ENCODE measurements around the gene STX4.

Gene STX4
- long read RNA-seq, donor 1, transcript STX4-201 (11 exons, 1,481 nt), result major isoform, 8 of 26 reads
- long read RNA-seq, donor 1, partial matches to known transcripts, result 14 of 26 reads
- long read RNA-seq, donor 1, other reads (novel, unspliced or antisense), result 0 of 26 reads
- long read RNA-seq, donor 2, partial matches to known transcripts, result 0 of 8 reads
- long read RNA-seq, donor 2, other reads (novel, unspliced or antisense), result 0 of 8 reads
- long read RNA-seq, donor 3, partial matches to known transcripts, result 0 of 5 reads
- long read RNA-seq, donor 3, other reads (novel, unspliced or antisense), result 0 of 5 reads
- long read RNA-seq, donor 4, transcript STX4-201 (11 exons, 1,481 nt), result major isoform, 8 of 28 reads
- long read RNA-seq, donor 4, partial matches to known transcripts, result 13 of 28 reads
- long read RNA-seq, donor 4, other reads (novel, unspliced or antisense), result 0 of 28 reads
- long read RNA-seq, donor 5, transcript STX4-201 (11 exons, 1,481 nt), result major isoform, 9 of 22 reads
- long read RNA-seq, donor 5, partial matches to known transcripts, result 5 of 22 reads
- long read RNA-seq, donor 5, other reads (novel, unspliced or antisense), result 0 of 22 reads
- long read RNA-seq, donor 6, partial matches to known transcripts, result 10 of 17 reads
- long read RNA-seq, donor 6, other reads (novel, unspliced or antisense), result 0 of 17 reads
- long read RNA-seq, donor 7, result 0 reads
- long read RNA-seq, donor 8, transcript STX4-201 (11 exons, 1,481 nt), result major isoform, 9 of 18 reads
- long read RNA-seq, donor 8, partial matches to known transcripts, result 5 of 18 reads
- long read RNA-seq, donor 8, other reads (novel, unspliced or antisense), result 0 of 18 reads

DNA sequence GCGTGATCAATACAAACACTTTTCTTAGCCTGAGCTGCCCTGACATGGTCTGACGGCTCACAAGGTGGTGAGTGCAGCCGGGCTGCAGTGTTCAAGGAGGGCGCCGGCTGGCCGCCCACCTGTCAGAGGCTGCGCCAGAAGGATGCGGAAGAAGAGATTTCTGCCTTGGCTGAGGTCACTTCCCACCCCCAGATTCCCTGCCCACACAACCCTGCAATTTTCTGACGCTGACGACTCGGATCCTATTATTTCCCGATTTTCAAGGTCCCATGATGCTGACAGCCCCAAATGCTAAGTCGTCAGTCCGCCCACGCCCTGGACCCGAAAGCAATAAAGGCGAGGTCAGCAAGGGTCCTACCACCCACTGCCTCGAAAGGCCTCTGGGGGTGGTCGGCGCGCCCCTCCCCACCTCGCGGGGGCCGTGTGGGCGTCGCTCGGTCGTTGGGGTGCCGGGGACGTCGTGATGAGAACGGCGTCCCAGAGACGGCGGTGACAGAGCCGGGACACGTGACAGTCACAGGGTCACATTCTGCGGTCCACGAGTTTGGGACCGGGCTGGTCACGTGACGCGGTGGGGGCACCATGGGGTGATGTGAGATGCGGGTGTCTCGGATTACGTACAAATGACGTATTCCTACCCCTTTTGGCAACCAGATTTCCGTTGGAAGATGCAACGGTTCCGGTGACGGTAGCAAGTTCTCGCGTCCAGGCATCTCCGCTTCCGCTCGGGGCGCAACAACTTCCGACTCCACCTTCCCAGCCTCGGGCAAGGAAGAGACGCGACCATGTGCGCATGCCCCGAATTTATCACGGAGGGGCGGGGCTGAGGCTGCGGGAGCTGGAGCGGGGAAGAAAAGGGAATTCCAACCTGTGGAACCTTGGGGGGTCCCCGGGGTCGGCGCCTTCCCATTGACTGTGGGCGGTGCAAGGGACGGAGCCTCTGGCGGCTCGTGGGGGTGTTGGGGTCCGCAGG lies at the start of gene STX4:
Gene STX4, plus strand, starts transcription at position 823 of the 973 bp plus-strand sequence. CDS start 248 bp downstream, outside the sequence.
- peak; percentile 86 for DNase-seq

GRCh38 chr16:30983898-30984610 lies 49.3 kb upstream of the STX4 start:
- no peak for DNase-seq

- peak; percentile 64 for DNase-seq
These were observed 48.5 kb upstream of the STX4 start, which contains the start of gene HSD3B7 for GRCh38 chr16:30984669-30985400. HSD3B7 (plus strand) TSS chr16:30985207; CDS start chr16:30985659, 452 bp downstream.

DNA sequence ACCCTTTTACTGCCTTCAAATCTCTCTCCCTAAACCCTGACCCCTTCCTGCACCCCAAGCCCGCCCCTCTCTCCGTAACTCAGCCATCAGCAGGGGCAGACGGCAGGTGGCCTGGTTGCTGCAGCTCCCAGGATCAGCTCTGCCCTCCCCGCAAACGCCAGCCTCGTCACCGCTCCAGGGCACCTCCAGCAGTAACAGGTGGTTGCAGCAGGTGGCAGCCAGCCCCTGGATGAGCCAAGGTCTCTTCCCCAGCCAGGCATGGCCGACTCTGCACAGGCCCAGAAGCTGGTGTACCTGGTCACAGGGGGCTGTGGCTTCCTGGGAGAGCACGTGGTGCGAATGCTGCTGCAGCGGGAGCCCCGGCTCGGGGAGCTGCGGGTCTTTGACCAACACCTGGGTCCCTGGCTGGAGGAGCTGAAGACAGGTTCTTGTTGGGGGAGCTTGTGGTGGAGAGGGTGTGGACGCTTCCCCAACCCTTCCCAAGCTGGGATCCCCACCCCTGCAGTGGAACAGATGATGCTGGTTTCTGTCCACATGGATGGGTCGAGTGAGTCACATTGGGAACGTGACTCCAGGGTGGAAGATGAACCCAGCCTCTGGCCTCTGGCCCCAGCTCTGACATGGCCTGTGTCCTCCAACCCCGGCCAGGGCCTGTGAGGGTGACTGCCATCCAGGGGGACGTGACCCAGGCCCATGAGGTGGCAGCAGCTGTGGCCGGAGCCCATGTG lies 47.8 kb upstream of the STX4 start:
- no peak for DNase-seq

DNA sequence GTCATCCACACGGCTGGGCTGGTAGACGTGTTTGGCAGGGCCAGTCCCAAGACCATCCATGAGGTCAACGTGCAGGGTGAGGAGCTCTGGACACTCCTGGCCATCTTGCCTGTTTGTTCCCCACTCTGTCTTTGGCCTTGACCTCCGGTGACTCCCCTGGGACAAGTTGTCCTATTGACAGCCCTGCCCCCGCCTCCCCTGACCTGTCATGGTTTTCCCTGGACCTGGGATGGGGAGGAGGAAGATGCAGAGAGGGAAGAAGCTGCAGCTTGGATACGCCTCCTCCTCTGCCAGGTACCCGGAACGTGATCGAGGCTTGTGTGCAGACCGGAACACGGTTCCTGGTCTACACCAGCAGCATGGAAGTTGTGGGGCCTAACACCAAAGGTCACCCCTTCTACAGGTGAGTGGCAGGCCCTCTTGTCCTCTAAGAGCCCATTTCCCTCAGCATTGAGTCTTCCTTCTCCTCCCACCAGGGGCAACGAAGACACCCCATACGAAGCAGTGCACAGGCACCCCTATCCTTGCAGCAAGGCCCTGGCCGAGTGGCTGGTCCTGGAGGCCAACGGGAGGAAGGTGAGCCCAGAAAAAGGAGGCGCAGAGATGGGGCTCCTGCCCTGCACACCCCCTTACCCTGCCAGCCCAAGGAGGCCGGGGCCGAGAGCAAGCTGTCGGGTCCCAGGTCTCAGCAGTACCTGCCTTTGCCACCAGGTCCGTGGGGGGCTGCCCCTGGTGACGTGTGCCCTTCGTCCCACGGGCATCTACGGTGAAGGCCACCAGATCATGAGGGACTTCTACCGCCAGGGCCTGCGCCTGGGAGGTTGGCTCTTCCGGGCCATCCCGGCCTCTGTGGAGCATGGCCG lies 47.0 kb upstream of the STX4 start:
- no peak for DNase-seq

- no peak for DNase-seq
These were observed 45.7 kb upstream of the STX4 start for GRCh38 chr16:30987581-30988190.

DNA sequence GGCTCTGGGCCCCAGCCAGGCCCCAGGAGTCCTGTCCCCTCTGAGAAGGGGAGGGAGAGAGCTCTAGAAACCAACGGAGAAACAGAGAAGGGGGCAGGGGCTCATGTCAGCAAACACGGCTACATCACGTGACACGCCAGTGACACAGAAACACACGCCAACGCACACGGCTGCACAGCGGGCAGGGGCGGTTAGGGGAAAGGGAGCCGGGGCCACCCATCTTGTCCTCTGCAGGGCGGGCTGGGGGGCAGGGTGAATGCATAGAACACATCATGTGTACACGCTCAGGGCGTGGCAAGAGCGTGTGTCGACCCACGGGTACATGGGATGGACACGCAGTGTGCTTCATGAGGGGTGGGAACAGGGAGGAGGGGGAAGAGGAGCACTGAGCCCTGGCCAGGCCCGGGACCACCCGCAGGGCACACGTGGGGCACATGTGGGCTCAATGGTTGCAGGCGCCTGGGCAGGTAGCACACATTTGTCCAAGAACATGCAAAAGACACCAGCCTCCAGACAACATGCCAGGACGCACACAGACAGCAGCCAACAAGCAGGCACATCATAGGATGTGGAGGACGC lies 43.8 kb upstream of the STX4 start:
- no peak for DNase-seq

DNA sequence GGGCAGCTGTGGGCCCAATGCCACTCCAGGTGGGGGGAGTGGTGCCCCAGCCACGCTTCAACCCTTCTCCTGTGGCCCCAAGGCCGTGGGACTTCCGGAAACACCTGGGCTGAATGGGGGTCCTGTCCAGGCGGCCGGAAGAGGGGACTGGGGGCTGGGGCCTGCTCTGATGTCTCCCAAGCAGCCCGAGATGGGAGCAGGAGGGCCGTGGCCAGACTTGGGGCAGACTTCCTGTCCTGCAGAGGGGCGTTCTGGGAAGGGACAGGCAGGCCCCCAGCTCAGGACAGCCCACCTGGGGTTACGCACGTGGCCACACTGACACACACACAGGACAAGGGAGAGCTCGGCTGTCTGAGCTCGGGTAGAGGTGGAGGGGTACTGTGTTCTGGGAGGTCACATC lies 43.3 kb upstream of the STX4 start:
- no peak for DNase-seq

DNA sequence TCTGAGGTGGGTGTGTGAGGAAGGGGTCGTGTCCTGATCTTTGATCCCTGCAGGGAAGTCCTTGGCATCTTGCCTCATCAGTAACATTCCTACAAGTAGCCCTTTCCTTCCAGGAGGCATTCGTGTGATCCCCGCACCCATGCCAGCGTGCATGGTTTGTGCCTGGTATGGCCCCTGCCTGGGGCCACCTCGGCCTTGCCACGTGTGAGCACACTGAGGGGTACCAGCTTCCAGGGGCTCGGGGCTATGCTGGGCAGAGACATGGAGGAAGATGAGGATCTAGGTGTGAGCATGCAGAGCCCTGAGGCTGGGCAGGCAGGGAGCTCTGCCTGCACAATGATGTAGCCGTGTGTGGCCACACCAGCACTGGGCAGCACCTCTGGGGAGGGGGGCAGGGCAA lies 42.3 kb upstream of the STX4 start:
- no peak for DNase-seq

DNA sequence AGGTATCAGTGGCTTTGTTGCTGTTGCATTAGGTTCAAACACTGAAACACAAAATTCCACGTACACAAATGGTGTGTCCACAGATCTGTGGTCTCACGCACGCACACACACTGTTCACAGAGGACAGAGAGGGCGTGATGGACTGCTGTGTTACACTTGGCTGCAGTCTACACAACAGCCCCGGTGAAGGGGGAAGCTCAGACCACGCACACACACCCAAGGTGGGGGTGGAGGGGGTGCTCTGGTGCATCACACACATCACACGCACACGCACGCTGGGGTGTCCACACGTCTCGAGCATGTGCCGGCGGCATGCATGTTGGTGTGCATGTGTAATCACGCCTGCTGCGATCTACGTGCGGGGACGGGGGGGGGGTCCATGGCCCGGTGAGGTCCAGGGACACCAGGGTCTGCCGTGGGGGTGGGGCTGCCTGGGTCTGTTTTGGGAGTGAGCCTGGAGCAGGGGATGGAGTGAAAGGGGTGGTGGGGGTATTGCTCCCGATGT lies 41.0 kb upstream of the STX4 start:
- no peak for DNase-seq

- no peak for DNase-seq
These were observed 40.2 kb upstream of the STX4 start for GRCh38 chr16:30992931-30993816.

DNA sequence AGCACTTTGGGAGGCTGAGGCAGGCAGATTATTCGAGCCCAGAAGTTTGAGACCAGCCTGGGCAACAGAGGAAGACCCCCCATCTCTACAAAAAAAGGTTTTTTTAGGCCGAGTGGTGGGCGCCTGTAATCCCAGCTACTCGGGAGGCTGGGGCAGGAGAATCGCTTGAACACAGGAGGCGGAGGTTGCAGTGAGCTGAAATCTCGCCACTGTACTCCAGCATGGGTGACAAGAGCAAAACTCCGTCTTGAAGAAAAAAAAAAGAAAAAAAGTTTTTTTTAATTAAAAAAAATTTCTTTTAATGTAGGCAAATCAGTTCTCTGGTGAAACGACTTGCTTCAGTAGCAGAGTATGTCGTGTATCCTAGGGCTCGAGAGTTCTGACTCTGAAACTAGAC lies 37.4 kb upstream of the STX4 start:
- DNase-seq, result no peak

DNA sequence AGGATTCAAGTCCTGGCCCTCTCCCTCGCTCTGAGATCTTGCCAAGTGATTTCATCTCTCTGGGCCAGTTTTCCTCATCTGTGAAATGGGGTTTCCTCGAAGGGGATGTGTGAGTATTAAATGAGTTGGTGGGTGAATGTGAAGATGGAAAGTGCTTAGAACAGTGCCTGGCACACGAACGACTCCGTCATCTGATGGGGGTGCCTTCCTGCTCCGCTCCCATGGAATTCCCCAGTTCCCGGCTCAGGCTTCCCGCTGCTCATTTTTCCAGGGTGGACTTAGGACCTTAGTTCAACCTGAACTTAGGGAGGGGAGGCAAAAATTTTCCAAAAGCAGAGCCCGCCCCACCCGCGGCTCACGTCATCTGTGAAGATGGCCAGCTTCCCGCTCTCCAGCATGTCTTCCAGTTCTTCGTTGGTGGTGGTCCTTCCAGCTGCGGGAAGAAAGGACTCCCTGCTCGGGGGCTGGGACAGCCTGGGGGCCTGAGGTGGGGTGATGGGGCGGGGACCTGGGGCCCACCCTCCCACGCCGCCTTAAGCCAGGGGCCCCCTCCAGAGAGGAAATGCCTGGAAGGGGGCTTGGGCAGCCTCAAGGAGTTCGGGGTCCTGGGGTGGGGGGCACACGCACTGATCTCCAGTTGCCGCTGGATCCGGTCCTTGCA lies 36.9 kb upstream of the STX4 start:
- no peak for DNase-seq

- peak; percentile 39 for DNase-seq
These were observed 36.2 kb upstream of the STX4 start for GRCh38 chr16:30996985-30997724.

Data from right kidney (tissue), 9 donors.